Spleen (tissue), 7 donors: Measurements from ENCODE around the gene ALDH1L1.

ENCODE experiments used
- CTCF ChIP-seq, 11 experiments: fragments of 200-600 bp in 7 of 11; fragments of 450-650 bp in 4 of 11; sonication (generic) in 4 of 11; IDR thresholded peaks in 8 of 11; conservative IDR thresholded peaks in 3 of 11; 1 replicate in 7 of 11; 2 replicates in 4 of 11; pipeline versions ENCODE4 v1.4.0 to v1.8.0; 2016 to 2021; ENCODE audit warnings: antibody characterized with exemption in 11 of 11, inconsistent platforms in 4 of 11, mild to moderate bottlenecking in 1 of 11
- POLR2A ChIP-seq, 3 donors: fragments of 450-650 bp; IDR thresholded peaks; one replicate each; pipeline ENCODE4 v1.5.1; 2017; ENCODE audit warnings: antibody characterized with exemption in 3 of 3, mild to moderate bottlenecking in 1 of 3
- POLR2AphosphoS5 ChIP-seq, 3 donors: sonication (generic); formaldehyde crosslinking; IDR thresholded peaks; one replicate each; pipeline ENCODE4 v1.5.1; 2017; ENCODE audit warnings: antibody characterized with exemption in 3 of 3
- donor health status: DM: no; HTN: no; CAD: no; lungs with moderate emphysema.
- donor health status: DM: no; HTN: no; CAD: no.
- donor health status: DM: no; HTN: no; CAD: no.

GRCh38 chr3:126157083-126157768, 23.2 kb downstream of the ALDH1L1 start:
- TF ChIP-seq CTCF (IDR thresholded peaks at IDR 0.05 in 8 of 11, conservative IDR thresholded peaks at IDR 0.05 in 3 of 11) (no peak), POLR2AphosphoS5 (IDR thresholded peaks at IDR 0.05) (no peak), POLR2A (IDR thresholded peaks at IDR 0.05) (no peak)
